GM18520 (cell line): ENCODE measurements around the gene OPRL1.
"Not testable (repeated sequence)": the region's sequence is repeated elsewhere in the genome, so short reads cannot be mapped to it uniquely, and the experiment has no call there.

Experiments
- ATAC-seq: cut with Tn5 transposase; IDR thresholded peaks from one replicate; pipeline ENCODE4 v1.9.1; 2021; ENCODE audit not compliant: unreplicated experiment

The OPRL1 gene

DNA sequence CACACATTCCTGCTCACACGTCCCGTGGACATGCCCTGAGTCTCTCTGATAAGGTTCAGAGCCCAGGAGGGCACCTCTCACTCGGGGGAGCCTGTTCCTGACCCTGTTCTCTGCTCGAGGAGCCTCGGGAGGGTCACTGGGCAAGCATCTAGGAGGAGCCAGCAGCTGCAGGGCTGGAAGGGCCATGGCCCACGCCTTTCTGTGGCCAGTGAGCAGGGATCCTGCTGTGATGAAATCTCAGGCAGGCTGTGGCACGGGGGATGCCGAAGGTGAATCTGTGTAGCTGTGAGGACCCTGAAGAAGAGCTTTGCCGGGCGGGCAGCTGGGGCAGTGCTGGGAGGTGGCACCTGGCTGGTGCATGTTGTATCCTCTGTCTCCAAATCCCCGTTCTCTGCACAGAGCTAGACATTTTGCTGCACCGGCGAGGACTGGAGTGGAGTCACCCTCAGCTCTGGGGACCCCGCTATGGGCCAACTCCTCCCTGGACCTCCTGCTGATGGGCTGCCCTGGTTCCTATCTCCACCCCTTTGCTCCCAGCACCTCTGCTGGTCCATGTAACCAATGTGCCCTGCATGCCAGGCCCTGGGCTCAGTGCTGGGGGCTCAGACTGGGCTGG is 34.6 kb downstream of the OPRL1 start:
- ATAC-seq, result no peak

DNA sequence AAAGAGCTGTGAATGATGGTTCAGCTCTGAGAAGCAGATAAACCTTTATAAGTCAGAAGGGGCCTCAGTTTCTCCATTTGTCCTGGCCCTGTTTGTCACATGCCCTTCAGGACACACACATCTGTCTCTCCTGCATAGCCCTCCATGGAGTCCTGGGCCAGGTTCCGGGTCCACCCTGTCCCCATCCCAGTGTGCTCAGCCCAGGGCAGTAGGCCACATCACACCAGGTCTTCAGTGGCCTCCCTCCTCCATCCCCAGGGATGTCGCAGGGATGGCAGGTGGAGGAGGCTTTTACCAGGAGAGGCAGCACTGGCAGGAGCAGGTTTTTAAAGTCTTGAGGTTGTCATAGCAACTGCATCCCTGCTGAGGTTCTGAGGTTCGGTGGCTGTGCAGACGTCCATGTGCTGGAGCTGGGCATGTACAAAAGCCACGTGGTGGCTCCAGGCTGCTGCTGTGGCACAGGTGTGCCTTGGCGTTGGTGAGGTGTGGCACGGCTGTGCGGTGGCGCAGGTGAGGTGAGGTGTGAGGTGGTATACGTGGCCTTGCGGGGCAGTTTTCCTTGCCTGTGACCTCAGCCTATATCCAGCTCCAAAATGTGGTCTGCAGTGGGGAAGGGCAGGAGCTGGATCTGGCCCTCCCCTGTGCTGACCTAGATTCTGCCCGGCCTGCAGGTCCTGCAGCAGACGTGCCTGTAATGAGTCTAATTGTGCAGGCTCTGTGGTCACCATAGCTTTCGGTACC is 35.5 kb downstream of the OPRL1 start:
- ATAC-seq, result no peak

DNA sequence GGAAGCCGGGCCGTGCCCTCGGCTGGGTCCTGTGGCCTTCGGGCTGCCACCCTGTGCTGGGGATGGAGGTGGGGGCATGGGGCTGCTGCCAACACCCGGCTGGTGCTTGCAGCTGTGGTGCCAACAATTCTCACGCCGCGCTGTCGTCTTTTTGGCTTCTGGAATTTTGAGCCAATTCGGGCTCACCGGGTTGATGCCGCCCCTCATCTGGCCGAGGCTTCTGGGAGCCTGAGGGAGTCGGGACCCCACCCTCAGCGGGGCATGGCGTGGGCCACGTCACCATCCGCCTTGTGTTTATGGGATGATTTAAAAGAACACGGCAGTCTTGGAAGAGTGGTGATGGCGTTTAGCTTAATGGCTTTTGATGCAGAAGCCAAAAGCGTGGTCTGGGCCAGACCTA is 36.1 kb downstream of the OPRL1 start:
- no peak for ATAC-seq

DNA sequence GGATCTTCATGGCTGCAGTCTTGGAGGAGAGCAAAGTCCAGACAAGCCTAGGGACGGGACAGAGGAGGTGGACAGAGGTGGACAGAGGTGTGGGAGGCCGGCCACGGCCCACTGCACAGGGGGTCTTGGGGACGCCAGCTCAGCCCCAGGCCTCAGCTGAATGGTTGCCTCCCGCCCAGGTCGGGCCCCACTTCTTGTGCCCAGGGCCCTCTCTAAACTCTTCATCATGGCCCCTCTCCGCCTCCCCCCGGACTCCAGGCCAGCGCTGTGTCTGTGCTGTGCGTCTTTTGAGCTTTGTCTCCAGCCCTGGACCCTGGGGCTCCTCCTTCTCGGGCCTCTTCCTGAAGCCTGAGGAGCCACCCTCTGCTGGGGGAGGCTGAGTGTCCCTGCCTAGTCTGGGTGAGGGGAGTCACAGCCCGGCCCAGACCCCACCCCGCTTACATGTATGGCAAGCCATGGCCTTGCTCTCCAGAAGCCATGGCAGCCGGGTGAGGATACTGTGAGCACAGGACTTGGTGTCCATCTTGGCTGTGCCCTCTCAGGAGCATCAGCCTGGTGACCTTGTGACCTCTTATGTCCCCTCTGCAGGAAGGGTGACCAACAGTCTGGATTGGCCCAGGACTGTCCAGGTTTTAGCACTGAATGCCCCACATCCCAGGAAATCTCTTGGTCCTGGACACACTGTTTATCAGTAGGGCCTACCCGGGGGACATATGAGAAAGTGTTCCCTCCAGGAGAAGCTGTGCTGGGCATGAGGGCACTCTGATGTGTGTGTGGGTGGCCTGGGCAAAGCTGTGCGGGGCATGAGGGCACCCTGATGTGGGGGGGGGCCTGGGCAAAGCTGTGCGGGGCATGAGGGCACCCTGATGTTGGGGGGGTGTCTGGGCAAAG is 36.9 kb downstream of the OPRL1 start:
- ATAC-seq, result no peak

DNA sequence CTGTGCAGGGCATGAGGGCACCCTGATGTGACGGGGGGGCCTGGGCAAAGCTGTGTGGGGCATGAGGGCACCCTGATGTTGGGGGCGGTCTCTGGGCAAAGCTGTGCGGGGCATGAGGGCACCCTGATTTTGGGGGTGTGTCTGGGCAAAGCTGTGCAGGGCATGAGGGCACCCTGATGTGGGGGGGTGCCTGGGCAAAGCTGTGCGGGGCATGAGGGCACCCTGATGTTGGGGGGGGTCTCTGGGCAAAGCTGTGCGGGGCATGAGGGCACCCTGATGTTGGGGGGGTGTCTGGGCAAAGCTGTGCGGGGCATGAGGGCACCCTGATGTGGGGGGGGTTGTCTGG is 37.5 kb downstream of the OPRL1 start:
- not testable (repeated sequence) for ATAC-seq

DNA sequence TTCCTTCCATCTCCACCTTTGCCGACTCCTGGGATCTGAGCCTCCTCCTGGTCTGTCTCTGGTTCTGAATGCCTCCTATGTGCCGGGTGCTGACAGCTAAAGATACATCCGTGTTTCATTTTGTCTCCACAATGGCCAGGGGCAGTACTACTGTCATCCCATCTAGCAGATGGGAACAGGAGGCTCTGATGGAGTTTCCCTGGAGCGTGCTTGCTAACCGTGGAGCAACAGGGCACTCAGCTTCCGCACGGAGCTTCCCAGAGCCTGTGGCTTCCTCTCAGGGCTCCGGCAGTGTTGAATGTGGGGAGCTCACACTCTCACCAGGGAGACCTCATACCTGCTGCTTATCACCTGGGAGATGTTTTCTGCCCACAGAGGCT is 39.4 kb downstream of the OPRL1 start:
- no peak for ATAC-seq

DNA sequence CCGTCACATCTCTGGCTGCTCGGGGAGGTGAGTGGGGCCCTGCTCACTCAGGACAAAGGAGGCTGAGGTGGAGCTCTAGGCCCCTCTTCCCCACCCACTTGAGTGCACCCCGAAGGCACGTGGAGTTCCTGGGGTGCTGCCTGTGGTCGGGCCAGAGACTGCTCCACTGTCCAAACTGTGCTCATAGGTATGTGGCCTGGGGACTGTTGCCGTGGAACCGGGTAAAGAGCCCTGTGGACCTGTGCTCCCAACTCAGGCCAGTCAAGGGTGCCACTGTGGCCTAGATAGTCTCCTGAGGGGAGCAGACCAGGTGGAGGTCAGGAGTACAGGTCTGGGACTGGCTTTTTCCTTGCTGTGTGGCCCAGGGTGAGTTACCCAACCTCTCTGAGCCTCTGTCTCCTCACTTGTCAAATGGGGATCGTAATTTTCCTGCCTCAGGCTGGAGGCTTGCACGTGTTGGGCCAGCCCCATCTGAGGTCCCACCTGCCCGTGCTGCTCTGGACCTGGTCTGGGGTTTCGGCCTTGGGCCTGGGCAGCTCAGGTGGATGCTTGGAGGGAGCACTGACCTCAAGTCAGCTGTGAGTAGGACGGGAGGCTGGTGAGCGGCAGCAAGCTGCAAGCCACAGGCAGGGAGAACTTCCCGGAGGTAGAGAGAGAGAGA is 39.9 kb downstream of the OPRL1 start:
- ATAC-seq, result no peak

DNA sequence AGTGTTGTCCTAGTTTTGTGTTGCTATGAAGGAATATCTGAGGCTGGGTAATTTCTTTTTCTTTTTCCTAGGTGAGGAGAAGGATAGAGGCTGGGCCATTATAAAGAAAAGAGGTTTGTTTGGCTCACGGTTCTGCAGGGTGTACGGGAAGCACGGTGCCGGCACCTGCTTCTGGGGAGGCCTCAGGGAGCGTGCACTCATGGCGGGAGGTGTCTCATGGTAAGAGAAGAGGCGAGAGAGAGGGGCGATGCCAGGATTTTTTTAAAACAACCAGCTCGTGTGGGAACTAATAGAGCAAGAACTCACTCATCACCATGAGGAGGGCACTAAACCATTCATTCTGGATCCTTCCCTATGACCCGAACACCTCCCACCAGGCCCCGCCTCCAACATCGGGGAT is 41.7 kb downstream of the OPRL1 start:
- no peak for ATAC-seq

DNA sequence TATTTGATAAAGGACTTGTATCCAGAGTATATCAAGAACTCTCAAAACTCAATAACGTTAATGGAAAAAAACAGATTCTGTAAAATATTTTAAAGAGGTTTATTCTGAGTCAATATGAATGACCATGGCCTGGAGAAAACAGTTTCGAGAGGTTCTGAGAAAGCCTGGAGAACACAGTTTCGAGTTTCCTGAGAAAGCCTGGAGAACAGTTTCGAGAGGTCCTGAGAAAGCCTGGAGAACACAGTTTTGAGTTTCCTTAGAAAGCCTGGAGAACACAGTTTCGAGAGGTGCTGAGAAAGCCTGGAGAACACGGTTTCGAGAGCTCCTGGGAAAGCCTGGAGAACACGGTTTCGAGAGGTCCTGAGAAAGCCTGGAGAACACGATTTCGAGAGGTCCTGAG is 43.0 kb downstream of the OPRL1 start:
- ATAC-seq, result not testable (repeated sequence)

DNA sequence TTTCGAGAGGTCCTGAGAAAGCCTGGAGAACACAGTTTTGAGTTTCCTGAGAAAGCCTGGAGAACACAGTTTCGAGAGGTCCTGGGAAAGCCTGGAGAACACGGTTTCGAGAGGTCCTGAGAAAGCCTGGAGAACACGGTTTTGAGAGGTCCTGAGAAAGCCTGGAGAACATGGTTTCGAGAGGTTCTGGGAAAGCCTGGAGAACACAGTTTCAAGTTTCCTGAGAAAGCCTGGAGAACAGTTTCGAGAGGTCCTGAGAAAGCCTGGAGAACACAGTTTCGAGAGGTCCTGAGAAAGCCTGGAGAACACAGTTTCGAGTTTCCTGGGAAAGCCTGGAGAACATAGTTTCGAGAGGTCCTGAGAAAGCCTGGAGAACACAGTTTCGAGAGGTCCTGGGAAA is 43.6 kb downstream of the OPRL1 start:
- not testable (repeated sequence) for ATAC-seq

DNA sequence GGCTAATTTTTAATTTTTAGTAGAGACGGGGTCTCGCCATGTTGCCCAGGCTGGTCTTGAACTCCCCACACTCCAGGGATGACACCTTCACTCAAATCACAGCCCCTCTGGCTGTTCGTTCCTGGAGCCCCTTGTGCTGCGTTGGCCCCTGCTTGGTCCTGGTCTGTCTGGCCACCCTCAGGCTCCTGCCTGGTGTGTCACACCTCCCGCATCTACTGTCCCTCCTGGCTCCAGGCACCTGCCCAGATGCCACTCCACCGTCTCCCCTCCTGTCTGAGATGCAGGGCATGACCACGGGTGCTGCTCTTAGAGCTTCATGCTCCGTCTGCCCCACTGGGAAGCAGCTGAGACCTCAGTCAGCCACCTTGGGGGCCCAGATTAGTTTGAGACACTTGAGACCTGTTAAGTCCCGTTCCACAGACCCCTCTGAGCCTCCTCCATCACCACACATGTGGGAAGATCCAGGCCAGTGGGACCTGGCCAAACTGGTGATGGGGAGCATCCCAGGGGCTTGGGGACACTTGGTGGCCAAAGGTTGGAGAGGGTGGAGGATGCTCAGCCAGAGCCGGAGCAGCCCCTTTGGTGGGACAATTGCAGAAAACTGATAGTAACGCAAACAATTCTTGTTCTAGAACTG is 49.4 kb downstream of the OPRL1 start:
- ATAC-seq, result no peak

DNA sequence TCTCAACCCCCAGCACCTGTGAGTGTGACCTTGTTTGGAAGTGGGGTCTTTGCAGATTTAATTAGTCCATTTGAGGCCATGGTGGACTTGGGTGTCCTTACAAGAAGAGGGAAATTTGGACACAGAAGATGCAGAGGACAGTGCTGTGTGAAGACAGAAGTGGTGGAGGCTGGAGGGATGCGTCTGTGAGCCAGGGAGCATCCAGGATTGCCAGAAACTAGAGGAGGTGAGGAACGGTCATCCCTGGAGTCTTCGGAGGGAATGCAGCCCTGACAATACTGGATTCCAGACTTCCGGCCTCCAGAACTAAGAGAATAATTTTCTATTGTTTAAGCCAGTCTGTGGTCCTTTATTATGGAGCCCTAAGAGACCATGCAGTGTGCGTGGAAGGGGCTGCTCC is 50.4 kb downstream of the OPRL1 start:
- no peak for ATAC-seq

DNA sequence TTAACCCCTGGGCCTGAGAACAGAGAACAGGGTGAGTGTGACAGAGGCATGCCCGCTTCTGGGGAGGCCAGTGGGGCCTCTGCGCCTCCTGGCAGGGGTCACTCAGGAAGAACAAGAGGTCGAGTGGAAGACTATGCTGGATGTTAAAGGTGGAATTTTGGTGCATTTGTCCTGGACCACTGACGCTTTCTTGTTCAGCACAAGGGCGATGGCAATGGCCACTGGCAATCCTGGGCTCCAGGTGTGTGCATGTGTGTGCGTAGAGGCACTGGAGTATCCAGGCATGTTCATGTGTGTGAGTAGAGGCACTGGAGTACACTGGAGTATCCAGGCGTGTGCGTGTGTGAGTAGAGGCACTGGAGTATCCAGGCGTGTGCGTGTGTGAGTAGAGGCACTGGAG is 51.0 kb downstream of the OPRL1 start:
- ATAC-seq, result no peak

DNA sequence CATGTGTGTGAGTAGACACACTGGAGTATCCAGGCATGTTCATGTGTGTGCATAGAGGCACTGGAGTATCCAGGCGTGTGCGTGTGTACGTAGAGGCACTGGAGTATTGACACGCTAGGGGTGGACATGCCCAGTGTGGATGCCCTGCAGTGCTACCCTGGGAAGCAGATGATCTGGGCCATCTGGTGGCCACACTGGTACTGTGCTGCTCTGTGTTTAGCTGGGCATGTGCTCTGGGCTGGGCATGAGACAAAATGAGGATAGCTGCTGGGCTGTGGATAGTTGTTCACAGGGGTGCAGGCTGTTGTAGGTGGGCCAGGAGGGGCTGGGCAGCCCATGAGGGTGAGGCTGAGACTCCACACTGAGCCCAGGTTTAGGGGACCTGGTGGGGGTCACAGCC is 51.5 kb downstream of the OPRL1 start:
- ATAC-seq, result no peak

DNA sequence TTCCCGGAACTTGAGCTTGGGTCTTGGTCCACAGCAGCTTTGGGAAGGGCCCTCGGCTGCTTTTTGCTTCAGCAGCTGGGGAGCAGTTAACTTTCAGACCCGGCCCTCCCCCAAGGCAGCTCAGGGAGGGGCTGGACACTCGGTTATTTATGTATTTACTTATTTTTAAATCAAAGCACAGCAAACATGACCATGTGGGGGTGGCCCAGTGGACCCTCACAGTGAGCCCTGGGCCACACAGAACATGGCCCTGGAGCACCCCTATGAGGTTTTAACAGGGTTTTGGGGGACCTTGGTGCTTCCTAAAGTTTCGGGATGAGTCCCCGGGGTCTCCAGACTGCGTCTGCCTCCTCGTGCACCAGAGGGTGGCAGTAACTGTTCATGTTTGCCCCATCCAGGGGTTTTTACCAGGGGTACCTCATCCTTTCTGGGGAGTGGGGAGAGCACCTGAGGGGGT is 54.1 kb downstream of the OPRL1 start:
- ATAC-seq, result no peak

DNA sequence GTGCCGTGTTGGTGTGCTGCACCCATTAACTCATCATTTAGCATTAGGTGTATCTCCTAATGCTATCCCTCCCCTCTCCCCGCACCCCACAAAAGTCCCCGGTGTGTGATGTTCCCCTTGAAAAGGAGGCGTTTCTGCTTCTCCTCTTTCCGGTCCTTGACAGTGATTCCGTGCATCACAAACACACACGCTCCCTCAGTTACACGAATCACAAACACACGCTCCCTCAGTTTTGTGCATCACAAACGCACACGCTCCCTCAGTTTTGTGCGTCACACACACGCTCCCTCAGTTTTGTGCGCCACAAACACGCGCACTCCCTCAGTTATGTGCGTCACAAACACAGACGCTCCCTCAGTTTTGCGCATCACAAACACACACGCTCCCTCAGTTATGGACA is 54.9 kb downstream of the OPRL1 start:
- ATAC-seq, result not testable (repeated sequence)

DNA sequence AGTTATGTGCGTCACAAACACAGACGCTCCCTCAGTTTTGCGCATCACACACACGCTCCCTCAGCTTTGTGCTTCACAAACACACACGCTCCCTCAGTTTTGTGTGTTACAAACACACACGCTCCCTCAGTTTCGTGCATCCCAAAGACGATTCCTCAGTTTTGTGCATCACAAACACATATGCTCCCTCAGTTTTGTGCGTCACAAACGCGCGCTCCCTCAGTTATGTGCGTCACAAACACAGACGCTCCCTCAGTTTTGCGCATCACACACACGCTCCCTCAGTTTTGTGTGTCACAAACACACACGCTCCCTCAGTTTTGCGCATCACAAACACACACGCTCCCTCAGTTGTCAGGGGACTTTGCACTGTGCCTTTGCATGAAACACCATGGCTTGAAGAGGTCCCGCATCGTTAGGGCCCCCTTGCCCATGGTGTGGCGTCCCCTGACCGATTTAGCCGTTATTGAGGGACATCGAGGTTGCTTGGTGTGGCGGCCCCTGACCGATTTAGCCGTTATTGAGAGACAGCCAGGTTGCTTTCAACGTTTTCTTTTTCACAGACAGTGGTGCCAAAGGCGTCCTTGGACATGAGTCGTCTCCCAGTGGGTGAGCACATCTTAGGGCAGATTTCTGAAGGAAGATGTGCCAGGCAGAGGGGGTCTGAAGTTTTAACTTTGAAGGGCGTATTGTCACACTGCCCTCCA is 56.3 kb downstream of the OPRL1 start:
- no peak for ATAC-seq

DNA sequence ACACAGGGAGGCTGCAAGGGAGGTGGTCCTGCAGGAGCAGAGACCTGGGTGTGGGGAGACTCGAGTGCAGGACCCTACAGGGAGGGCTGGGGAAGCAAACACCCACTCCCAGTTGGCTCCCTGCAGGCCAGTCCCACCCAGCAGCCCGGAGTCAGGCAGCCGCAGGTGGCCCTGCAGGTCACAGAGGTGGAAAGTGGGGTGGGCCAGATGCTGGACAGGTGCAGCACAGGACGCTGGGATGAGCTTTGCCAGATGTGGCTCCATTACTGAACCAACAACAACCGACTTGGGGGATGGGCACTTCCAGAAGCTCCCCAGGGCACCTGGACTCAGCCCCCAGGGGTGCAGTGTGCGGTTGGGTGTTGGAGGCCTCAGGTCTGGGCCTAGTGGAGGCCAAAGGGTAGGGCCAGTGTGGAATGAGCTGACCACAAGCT is 57.7 kb downstream of the OPRL1 start:
- ATAC-seq, result no peak

DNA sequence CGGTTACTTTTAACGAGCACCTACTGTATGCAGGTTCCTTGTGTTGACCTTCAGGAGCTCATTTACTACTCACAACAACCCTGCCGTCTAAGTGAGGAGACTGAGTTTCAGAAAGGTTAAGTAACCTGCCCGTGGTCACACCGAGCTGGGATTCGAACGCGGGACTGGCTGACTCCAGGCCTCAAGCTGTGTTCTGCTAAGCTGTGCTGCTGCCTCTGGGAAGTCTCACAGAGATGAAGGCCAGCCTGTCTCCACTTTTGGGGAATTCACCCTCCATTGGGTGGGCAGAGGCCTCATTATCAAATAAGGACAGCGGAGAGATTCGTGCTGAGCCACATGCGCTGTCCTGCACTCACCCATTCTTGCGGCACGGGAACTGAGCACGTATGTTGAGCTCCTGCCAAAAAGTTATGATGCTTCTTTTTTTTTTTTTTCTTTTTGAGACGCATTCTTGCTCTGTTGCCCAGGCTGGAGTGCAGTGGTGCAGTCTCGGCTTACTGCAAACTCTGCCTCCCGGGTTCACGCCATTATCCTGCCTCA is 58.5 kb downstream of the OPRL1 start:
- ATAC-seq, result no peak
